ENCODE results near the gene PTPN1.

GRCh38 chr20:50469176-50469723 lies 40.9 kb upstream of the PTPN1 start:
- TF ChIP-seq ZNF792 (tag by site-specific recombination; IDR thresholded peaks at IDR 0.05) (no peak), CTCF (tag by site-specific recombination; IDR thresholded peaks at IDR 0.05) (no peak), ZNF423 (tag by site-specific recombination; IDR thresholded peaks at IDR 0.05) (no peak), ATF2 (tag by site-specific recombination; IDR thresholded peaks at IDR 0.05; ENCODE audit: low read depth) (no peak)
